Trophoblast cell (in vitro differentiated cells and primary cell): Measurements from ENCODE around the gene KIT.

Source experiments
- DNase-seq, 2 donors: peaks; one replicate each; pipeline ENCODE4 v3.0.0-alpha.2; 2016
- H2AFZ ChIP-seq: 2 replicates; pipeline ENCODE4 v1.6.1; 2013; ENCODE audit warnings: low read length, moderate library complexity, mild to moderate bottlenecking; ENCODE audit not compliant: insufficient read depth, poor library complexity
- H2AK5ac ChIP-seq: 2 replicates; pipeline ENCODE4 v1.6.1; 2013; ENCODE audit warnings: mild to moderate bottlenecking, low read length
- H2BK120ac ChIP-seq: 2 replicates; pipeline ENCODE4 v1.6.1; 2013; ENCODE audit warnings: low read length, mild to moderate bottlenecking, moderate library complexity; ENCODE audit not compliant: insufficient read depth, poor library complexity
- H2BK12ac ChIP-seq: 2 replicates; pipeline ENCODE4 v1.6.1; 2013; ENCODE audit warnings: mild to moderate bottlenecking, low read length, moderate library complexity
- H2BK5ac ChIP-seq: 2 replicates; pipeline ENCODE4 v1.6.1; 2013; ENCODE audit warnings: low read length, low read depth, moderate library complexity, mild to moderate bottlenecking; ENCODE audit not compliant: poor library complexity
- H3K14ac ChIP-seq: 2 replicates; pipeline ENCODE4 v1.6.1; 2013; ENCODE audit warnings: mild to moderate bottlenecking, low read length
- H3K18ac ChIP-seq: 2 replicates; pipeline ENCODE4 v1.6.1; 2013; ENCODE audit warnings: mild to moderate bottlenecking, low read length
- H3K23ac ChIP-seq: 2 replicates; pipeline ENCODE4 v1.6.1; 2013; ENCODE audit warnings: low read length
- H3K27ac ChIP-seq: 2 replicates; pipeline ENCODE4 v1.5.1; 2013; ENCODE audit warnings: low read depth, mild to moderate bottlenecking, inconsistent platforms, low read length, moderate library complexity
- H3K27me3 ChIP-seq: 2 replicates; pipeline ENCODE4 v1.6.1; 2013; ENCODE audit warnings: inconsistent platforms, mild to moderate bottlenecking, low read length, moderate library complexity; ENCODE audit not compliant: insufficient read depth
- H3K36me3 ChIP-seq, 2 experiments: 1 replicate in 1 of 2; 2 replicates in 1 of 2; pipeline ENCODE4 v1.6.1; 2013; ENCODE audit warnings: low read length in 2 of 2, mild to moderate bottlenecking in 2 of 2, moderate library complexity in 1 of 2; ENCODE audit not compliant: insufficient read depth in 2 of 2, control insufficient read depth in 1 of 2
- H3K4ac ChIP-seq: 2 replicates; pipeline ENCODE4 v1.6.1; 2013; ENCODE audit warnings: low read depth, mild to moderate bottlenecking, low read length, moderate library complexity
- H3K4me1 ChIP-seq, 2 experiments: 1 replicate in 1 of 2; 2 replicates in 1 of 2; pipeline ENCODE4 v1.6.1; 2013; ENCODE audit warnings: low read length in 2 of 2, mild to moderate bottlenecking in 2 of 2, moderate library complexity in 1 of 2; ENCODE audit not compliant: insufficient read depth in 2 of 2, control insufficient read depth in 1 of 2
- H3K4me2 ChIP-seq: 2 replicates; pipeline ENCODE4 v1.6.1; 2013; ENCODE audit warnings: inconsistent platforms, mild to moderate bottlenecking, low read length, moderate library complexity
- H3K4me3 ChIP-seq: 2 replicates; pipeline ENCODE4 v1.5.1; 2013; ENCODE audit warnings: mild to moderate bottlenecking, low read depth, low read length, inconsistent platforms
- H3K79me1 ChIP-seq: one replicate; pipeline ENCODE4 v1.6.1; 2013; ENCODE audit warnings: low read length
- H3K79me2 ChIP-seq: 2 replicates; pipeline ENCODE4 v1.6.1; 2013; ENCODE audit warnings: low read length, mild to moderate bottlenecking; ENCODE audit not compliant: control insufficient read depth, insufficient read depth, poor library complexity
- H3K9ac ChIP-seq: 2 replicates; pipeline ENCODE4 v1.6.1; 2013; ENCODE audit warnings: mild to moderate bottlenecking, low read length
- H3K9me3 ChIP-seq: 2 replicates; pipeline ENCODE4 v1.6.1; 2013; ENCODE audit warnings: low read depth, mild to moderate bottlenecking, control low read depth, inconsistent platforms, low read length; ENCODE audit not compliant: insufficient read depth
- H4K12ac ChIP-seq: 2 replicates; pipeline ENCODE4 v1.6.1; 2013; ENCODE audit warnings: low read depth, mild to moderate bottlenecking, low read length, moderate library complexity
- H4K8ac ChIP-seq: 2 replicates; pipeline ENCODE4 v1.6.1; 2013; ENCODE audit warnings: low read depth, mild to moderate bottlenecking, low read length, moderate library complexity
- H4K91ac ChIP-seq: one replicate; pipeline ENCODE4 v1.6.1; 2013; ENCODE audit warnings: low read depth, mild to moderate bottlenecking, low read length, moderate library complexity
- WGBS: extraction: QIAGEN DNeasy Blood & Tissue Kit; methylation state at CpG from one replicate; pipeline ENCODE4 v1.1.7; 2013; ENCODE audit warnings: missing lambda C conversion rate; ENCODE audit not compliant: insufficient read length, insufficient coverage; ENCODE audit errors: extremely low coverage; 5-methylcytosine and 5-hydroxymethylcytosine counted together

KIT gene

GRCh38 chr4:54659749-54660535, 2.2 kb downstream of the KIT start:
- Histone ChIP-seq H2AFZ (no peak overlapping the region), H3K9me3 (peaks cover 2% of the 10 kb centered on the region), H2BK120ac (no peak overlapping the region), H3K14ac (no peak overlapping the region), H4K91ac (no peak overlapping the region), H4K8ac (no peak overlapping the region), H3K27me3 (peaks cover 16% of the 10 kb centered on the region), H3K4ac (no peak overlapping the region), H3K9ac (no peak overlapping the region), H2BK12ac (no peak overlapping the region), H2BK5ac (no peak overlapping the region), H3K23ac (no peak overlapping the region), H3K4me2 (peak overlapping the region; percentile 11), H4K12ac (no peak overlapping the region), H3K18ac (no peak overlapping the region), H3K4me3 (no peak overlapping the region), H3K4me1 (peaks cover 8 to 17% of the 10 kb centered on the region in 2 experiments), H3K79me1 (no peaks in the 10 kb centered on the region), H3K27ac (no peak overlapping the region), H3K79me2 (no peaks in the 10 kb centered on the region), H3K36me3 (no peaks in the 10 kb centered on the region), H2AK5ac (no peak overlapping the region)
- no peak for DNase-seq
- WGBS, result no CpG with 5 or more reads among the region's 9 CpGs

- Histone ChIP-seq H4K8ac (no peak overlapping the region), H3K23ac (no peak overlapping the region), H3K79me1 (no peaks in the 10 kb centered on the region), H3K9ac (no peak overlapping the region), H3K27ac (no peak overlapping the region), H3K36me3 (no peaks in the 10 kb centered on the region), H2BK12ac (no peak overlapping the region), H3K4me1 (peaks cover 8 to 17% of the 10 kb centered on the region in 2 experiments), H3K4me3 (no peak overlapping the region), H3K4me2 (no peak overlapping the region), H2AK5ac (no peak overlapping the region), H4K91ac (no peak overlapping the region), H2AFZ (no peak overlapping the region), H3K18ac (no peak overlapping the region), H2BK5ac (no peak overlapping the region), H3K9me3 (peaks cover 2% of the 10 kb centered on the region), H4K12ac (no peak overlapping the region), H3K14ac (no peak overlapping the region), H3K27me3 (peaks cover 16% of the 10 kb centered on the region), H3K79me2 (no peaks in the 10 kb centered on the region), H2BK120ac (no peak overlapping the region), H3K4ac (no peak overlapping the region)
- 100% methylated on average over 2 of the region's 2 CpGs for WGBS
- no peak for DNase-seq
These were observed 2.8 kb downstream of the KIT start for GRCh38 chr4:54660591-54660990.

- H2BK5ac ChIP-seq, result no peak overlapping the region
- H2AK5ac ChIP-seq, result no peak overlapping the region
- no peak overlapping the region for H3K14ac ChIP-seq
- no peaks in the 10 kb centered on the region for H3K36me3 ChIP-seq
- H3K9me3 ChIP-seq, result peaks cover 2% of the 10 kb centered on the region
- H3K4me3 ChIP-seq, result no peak overlapping the region
- no peak overlapping the region for H3K9ac ChIP-seq
- H2BK120ac ChIP-seq, result no peak overlapping the region
- no peak overlapping the region for H3K4me2 ChIP-seq
- H4K12ac ChIP-seq, result no peak overlapping the region
- no peak overlapping the region for H3K4ac ChIP-seq
- peaks cover 8 to 17% of the 10 kb centered on the region in 2 experiments for H3K4me1 ChIP-seq
- H3K79me2 ChIP-seq, result no peaks in the 10 kb centered on the region
- H2AFZ ChIP-seq, result no peak overlapping the region
- no peak overlapping the region for H2BK12ac ChIP-seq
- peaks cover 16% of the 10 kb centered on the region for H3K27me3 ChIP-seq
- no peak overlapping the region for H3K27ac ChIP-seq
- H3K79me1 ChIP-seq, result no peaks in the 10 kb centered on the region
- peak; percentile 66 to 82 for DNase-seq
- no peak overlapping the region for H4K91ac ChIP-seq
- no peak overlapping the region for H3K18ac ChIP-seq
- H3K23ac ChIP-seq, result no peak overlapping the region
- WGBS, result no CpG with 5 or more reads among the region's 5 CpGs
- no peak overlapping the region for H4K8ac ChIP-seq
These were observed 3.4 kb downstream of the KIT start for GRCh38 chr4:54661169-54661568.

GRCh38 chr4:54661686-54662085, 3.9 kb downstream of the KIT start:
- Histone ChIP-seq H2BK5ac (no peak overlapping the region), H3K23ac (no peak overlapping the region), H2AK5ac (no peak overlapping the region), H3K4ac (no peak overlapping the region), H3K4me3 (no peak overlapping the region), H3K79me2 (no peaks in the 10 kb centered on the region), H2AFZ (no peak overlapping the region), H3K4me1 (peaks cover 8 to 17% of the 10 kb centered on the region in 2 experiments), H3K79me1 (no peaks in the 10 kb centered on the region), H3K27ac (no peak overlapping the region), H4K91ac (no peak overlapping the region), H3K9ac (no peak overlapping the region), H3K36me3 (no peaks in the 10 kb centered on the region), H2BK12ac (no peak overlapping the region), H3K4me2 (no peak overlapping the region), H4K12ac (no peak overlapping the region), H3K9me3 (peaks cover 2% of the 10 kb centered on the region), H3K14ac (no peak overlapping the region), H3K27me3 (peaks cover 16% of the 10 kb centered on the region), H3K18ac (no peak overlapping the region), H4K8ac (no peak overlapping the region), H2BK120ac (no peak overlapping the region)
- no CpG with 5 or more reads among the region's 4 CpGs for WGBS
- DNase-seq, result peak; percentile 94 to 98
